ENCODE data around the gene TXNDC9.
"Not testable (repeated sequence)": the region's sequence is repeated elsewhere in the genome, so short reads cannot be mapped to it uniquely, and the experiment has no call there.

TXNDC9 gene

DNA sequence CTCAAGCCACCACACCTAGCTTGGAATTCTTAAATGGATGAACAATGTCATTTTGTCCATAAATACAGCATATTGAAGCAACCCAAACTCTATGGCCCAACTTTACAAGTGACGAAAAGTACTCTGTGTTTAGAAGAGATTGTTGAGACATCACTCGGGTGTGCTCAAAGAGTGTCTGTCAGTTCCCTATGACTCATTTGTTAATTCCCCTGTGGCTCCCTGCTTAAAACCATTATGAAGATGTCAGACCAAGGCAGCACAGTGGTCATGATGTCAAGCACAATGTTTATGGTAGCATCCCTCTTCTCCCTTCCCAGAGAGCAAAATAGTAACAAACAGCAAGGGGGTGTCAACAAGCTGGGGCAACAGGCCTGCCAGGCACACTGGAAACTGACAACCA, 38.1 kb downstream of the TXNDC9 start:
- no peaks in the 10 kb centered on the region for H3K27me3 ChIP-seq (ENCODE audit: low read depth)
- in situ Hi-C loops (cut with MboI; ENCODE audit: low sequenced_read_pairs), result no loop called here
- H3K4me3 ChIP-seq, result no peak overlapping the region
- DNase-seq (ENCODE audit: low spot score in 2 of 2), result no peak
- 0 out of 2 replicates have a peak, but pooled peaks cover 3% of the 10 kb centered on the region for H3K36me3 ChIP-seq (replicated peaks)
- no peaks in the 10 kb centered on the region for H3K9me3 ChIP-seq
- H3K4me1 ChIP-seq, result no peaks in the 10 kb centered on the region

DNA sequence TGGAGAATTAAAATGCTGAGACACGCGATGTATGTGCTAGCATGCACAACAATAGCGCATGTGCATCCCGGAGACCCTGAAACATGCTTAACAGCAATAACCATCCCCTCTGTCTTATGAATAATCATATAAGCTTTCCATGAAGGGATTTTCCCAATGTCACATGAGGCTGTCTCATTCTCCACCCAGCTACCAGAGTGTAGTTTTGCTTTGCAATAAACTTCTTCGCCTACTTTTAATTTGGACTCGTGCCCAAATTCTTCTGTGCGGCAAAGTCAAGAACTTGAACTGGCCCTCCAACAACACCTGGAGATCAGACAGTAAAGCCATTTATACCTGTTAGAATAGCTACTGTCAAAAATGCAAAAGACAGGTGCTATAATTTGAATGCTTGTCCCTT, 50.6 kb downstream of the TXNDC9 start:
- no peak for DNase-seq (ENCODE audit: low spot score in 2 of 2)
- peaks cover 5% of the 10 kb centered on the region; the same call in 1 of the 2 replicates for H3K4me1 ChIP-seq
- H3K27me3 ChIP-seq (ENCODE audit: low read depth), result no peaks in the 10 kb centered on the region
- no peaks in the 10 kb centered on the region for H3K9me3 ChIP-seq
- in situ Hi-C loops (cut with MboI; ENCODE audit: low sequenced_read_pairs), result no loop called here
- H3K36me3 ChIP-seq (replicated peaks), result no peaks in the 10 kb centered on the region
- no peak overlapping the region for H3K4me3 ChIP-seq

DNA sequence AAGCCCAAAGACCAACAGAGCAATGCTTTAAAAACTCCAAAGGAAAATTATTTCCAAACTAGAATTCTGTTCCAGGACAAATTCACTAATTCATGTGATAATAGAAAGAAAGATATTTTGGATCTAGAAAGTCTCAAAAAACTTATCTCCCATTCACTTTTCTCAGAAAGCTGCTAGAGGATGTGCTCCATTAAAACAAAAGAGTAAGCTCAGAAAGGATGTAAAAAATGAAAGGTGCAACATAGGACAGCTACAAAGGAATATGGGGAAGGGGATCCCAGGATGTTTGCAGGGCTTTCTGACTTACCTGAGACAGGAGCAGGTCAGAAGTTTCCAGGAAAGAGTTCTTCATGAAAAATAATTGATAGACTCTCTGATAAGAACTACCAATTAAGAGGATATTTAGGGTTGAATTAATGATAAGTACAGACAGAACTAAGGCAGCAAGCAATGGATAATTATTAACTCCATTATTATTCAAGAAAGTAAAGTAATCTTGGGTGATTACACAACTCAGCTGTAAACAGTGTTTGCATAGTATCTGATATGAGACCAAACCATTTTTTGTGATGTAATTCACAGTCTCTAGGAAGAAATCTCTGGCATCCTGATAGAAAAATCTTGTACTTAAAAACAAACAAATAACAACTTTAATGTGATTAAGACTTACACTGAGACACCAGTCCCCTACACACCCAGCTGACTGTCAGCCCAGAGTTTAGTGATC, 56.0 kb downstream of the TXNDC9 start:
- Histone ChIP-seq H3K27me3 (ENCODE audit: low read depth) (no peaks in the 10 kb centered on the region), H3K9me3 (no peaks in the 10 kb centered on the region), H3K4me3 (no peak overlapping the region), H3K4me1 (peaks cover 5% of the 10 kb centered on the region; the same call in 1 of the 2 replicates), H3K36me3 (replicated peaks) (no peaks in the 10 kb centered on the region)
- in situ Hi-C loops (cut with MboI; ENCODE audit: low sequenced_read_pairs), result no loop called here
- DNase-seq (ENCODE audit: low spot score in 2 of 2), result no peak

DNA sequence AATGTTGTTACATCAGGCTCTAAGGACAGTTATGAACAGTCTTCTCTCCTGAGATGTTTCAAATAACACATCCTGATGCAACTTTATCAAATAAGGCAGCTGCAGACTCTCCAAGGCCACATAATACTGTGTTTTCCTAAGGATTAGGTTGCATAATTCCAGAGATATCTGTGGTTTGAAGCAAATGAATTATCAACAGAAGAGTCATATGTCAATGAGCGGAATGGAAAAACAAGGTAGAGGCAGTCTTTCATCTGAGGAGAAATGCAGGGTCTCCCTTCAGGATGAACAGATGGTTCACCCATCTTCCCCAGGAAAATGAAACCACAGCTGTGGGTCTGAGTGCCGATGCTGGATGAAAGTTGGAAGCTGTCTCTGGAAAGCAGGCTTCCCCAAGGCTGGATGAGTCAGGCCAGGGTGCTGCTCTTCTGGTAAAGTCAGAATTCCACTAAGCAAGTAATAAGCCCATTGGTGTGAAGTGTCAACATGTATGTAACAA, 57.3 kb downstream of the TXNDC9 start:
- no peaks in the 10 kb centered on the region for H3K27me3 ChIP-seq (ENCODE audit: low read depth)
- H3K36me3 ChIP-seq (replicated peaks), result no peaks in the 10 kb centered on the region
- no peak overlapping the region for H3K4me3 ChIP-seq
- H3K4me1 ChIP-seq, result peaks cover 5% of the 10 kb centered on the region; the same call in 1 of the 2 replicates
- in situ Hi-C loops (cut with MboI; ENCODE audit: low sequenced_read_pairs), result no loop called here
- DNase-seq (ENCODE audit: low spot score in 2 of 2), result no peak
- H3K9me3 ChIP-seq, result no peaks in the 10 kb centered on the region

DNA sequence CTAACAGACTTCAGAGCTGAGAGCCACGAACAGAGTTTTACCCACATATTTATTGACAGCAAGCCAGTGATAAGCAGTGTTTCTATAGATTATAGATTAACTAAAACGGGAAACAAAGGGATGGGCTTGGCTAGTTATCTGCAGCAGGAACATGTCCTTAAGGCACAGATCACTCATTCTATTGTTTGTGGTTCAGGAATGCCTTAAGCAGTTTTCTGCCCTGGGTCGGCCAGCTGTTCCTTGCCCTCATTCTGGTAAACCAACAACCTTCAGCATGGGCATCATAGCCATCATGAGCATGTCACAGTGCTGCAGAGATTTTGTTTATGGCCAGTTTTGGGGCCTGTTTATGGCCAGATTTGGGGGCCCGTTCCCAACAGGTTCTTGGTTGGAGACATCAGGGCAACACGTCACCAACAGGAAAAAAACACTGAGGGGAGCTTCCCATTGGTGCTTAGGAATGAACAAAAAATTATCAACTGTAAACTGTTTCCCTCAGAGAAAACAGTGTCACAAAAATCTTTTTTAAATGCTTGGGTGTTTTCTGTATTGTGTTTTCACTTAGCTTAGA, 57.9 kb downstream of the TXNDC9 start:
- H3K4me1 ChIP-seq; H3K9me3 ChIP-seq; DNase-seq (ENCODE audit: low spot score in 2 of 2); H3K4me3 ChIP-seq; in situ Hi-C loops (cut with MboI; ENCODE audit: low sequenced_read_pairs); H3K36me3 ChIP-seq (replicated peaks); H3K27me3 ChIP-seq (ENCODE audit: low read depth): not testable (repeated sequence)

DNA sequence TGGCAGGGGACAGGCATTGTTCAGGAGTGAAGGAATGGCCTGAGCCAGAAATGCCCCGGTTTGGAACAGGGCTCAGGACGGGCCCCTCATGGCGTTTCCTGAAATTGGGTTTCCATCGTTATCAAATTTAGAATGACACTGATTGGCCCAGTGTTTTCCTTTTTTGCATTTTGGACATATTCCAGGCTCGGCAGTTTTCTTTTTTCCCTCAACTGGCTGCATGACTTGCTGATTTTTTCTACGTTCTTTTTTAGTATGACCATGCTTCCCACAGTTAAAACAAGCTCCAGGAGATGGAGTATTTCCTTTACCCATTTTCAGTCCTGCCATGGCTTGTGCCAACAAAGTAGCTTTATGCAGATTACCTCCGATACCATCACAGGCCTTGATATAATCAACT, 60.3 kb downstream of the TXNDC9 start:
- no peaks in the 10 kb centered on the region for H3K27me3 ChIP-seq (ENCODE audit: low read depth)
- no peaks in the 10 kb centered on the region for H3K9me3 ChIP-seq
- H3K4me1 ChIP-seq, result no peaks in the 10 kb centered on the region; the same call in 1 of the 2 replicates
- DNase-seq (ENCODE audit: low spot score in 2 of 2), result no peak
- in situ Hi-C loops (cut with MboI; ENCODE audit: low sequenced_read_pairs), result no loop called here
- no peaks in the 10 kb centered on the region for H3K36me3 ChIP-seq (replicated peaks)
- no peak overlapping the region for H3K4me3 ChIP-seq
